ENCODE data around the gene PADI4.

- TF ChIP-seq CTCF (IDR thresholded peaks at IDR 0.05) (no peak), MAX (CRISPR knock-in tag; IDR thresholded peaks at IDR 0.05) (no peak), MLX (CRISPR knock-in tag; IDR thresholded peaks at IDR 0.05) (no peak), IRF1 (CRISPR knock-in tag; IDR thresholded peaks at IDR 0.05) (no peak), JUN (CRISPR knock-in tag; IDR thresholded peaks at IDR 0.05) (no peak), ATF3 (CRISPR knock-in tag; conservative IDR thresholded peaks at IDR 0.05) (no peak), MXD4 (CRISPR knock-in tag; IDR thresholded peaks at IDR 0.05; ENCODE audit: borderline replicate concordance) (no peak), PRDM15 (CRISPR knock-in tag; IDR thresholded peaks at IDR 0.05) (no peak), PREB (CRISPR knock-in tag; IDR thresholded peaks at IDR 0.05; ENCODE audit: borderline replicate concordance) (no peak), CBFB (CRISPR knock-in tag; IDR thresholded peaks at IDR 0.05; ENCODE audit: low read depth) (no peak), TP53 (CRISPR knock-in tag; IDR thresholded peaks at IDR 0.05) (no peak), SOX15 (CRISPR knock-in tag; IDR thresholded peaks at IDR 0.05) (no peak)
Observed at GRCh38 chr1:17292299-17293160, 15.5 kb upstream of the PADI4 start.
